Lower lobe of right lung (tissue), 2 donors: ENCODE results near the gene SLC39A11. TPM values are rescaled to one million over a fixed set of nuclear protein-coding genes. Genes with fewer than 3 reads are reported as not detected.

ENCODE experiments used
- ATAC-seq, 2 donors: fragments of 200-7000 bp; cut with Tn5 transposase; one replicate each; pipeline ENCODE4 v1.9.1; 2020 to 2022; ENCODE audit warnings: mild to moderate bottlenecking in 2 of 2, moderate library complexity in 2 of 2
- DNase-seq: peaks from one replicate; pipeline ENCODE4 v3.0.0-alpha.2; 2020
- H3K27ac ChIP-seq: fragments of 200-600 bp; one replicate; pipeline ENCODE4 v1.8.0; 2022
- H3K27me3 ChIP-seq: fragments of 200-600 bp; one replicate; pipeline ENCODE4 v1.8.0; 2022; ENCODE audit warnings: low read depth
- H3K36me3 ChIP-seq: fragments of 200-600 bp; one replicate; pipeline ENCODE4 v1.8.0; 2022; ENCODE audit warnings: mild to moderate bottlenecking
- H3K4me1 ChIP-seq: fragments of 200-600 bp; one replicate; pipeline ENCODE4 v1.8.0; 2022
- H3K4me3 ChIP-seq: fragments of 200-600 bp; one replicate; pipeline ENCODE4 v1.8.0; 2022; ENCODE audit warnings: mild to moderate bottlenecking
- H3K9me3 ChIP-seq: fragments of 200-600 bp; one replicate; pipeline ENCODE4 v1.8.0; 2022
- intact Hi-C: fragments of 100-400 bp; cut with DNase I; formaldehyde crosslinking; loops from one replicate; pipeline ENCODE4 v1.11.0; 2022
- total RNA-seq: library from RNA; stranded (reverse); fragmentation: NEBNext Ultra II Directional; extraction: Animal tissue kit (Norgen Biotek cat#: 25700); gene quantifications from one replicate; pipeline ENCODE4 v1.2.1, GENCODE V29; 2021
- TF ChIP-seq, protein P1 (sequence below): fragments of 200-600 bp; IDR thresholded peaks from one replicate; pipeline ENCODE4 v1.8.0; 2022; ENCODE audit warnings: antibody characterized with exemption, mild to moderate bottlenecking
- donor health status: DM: no; HTN: yes; CAD: no; lungs with severe emphysema.

The SLC39A11 gene
- total RNA-seq, 1 donor from 2014 or later: 39.7 TPM

DNA sequence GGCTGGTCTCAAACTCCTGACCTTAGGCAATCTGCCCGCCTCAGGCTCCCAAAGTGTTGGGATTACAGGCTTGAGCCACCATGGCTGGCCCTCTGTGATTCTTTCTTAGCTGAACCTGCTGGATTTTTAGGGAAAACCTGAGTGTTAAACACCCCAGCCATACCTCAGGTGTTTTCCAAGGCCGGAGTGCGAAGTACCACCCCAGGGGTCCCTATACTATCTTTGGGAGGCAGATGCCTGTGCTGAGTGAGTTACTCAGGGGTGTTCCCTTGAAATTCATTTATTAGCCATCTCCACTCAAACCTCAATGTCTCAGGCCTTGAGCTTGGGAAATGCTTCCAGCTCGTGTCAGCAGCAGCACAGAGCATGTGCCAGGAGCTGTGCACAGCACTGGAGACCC is 432.7 kb downstream of the SLC39A11 start:
- intact Hi-C loops: no loop called here
- H3K36me3 ChIP-seq: no peaks in the 10 kb centered on the region
- H3K27ac ChIP-seq: no peak overlapping the region
- no peak overlapping the region for H3K4me3 ChIP-seq
- no peaks in the 10 kb centered on the region for H3K27me3 ChIP-seq
- no peaks in the 10 kb centered on the region for H3K4me1 ChIP-seq
- DNase-seq (no peak), ATAC-seq (no peak)
- TF ChIP-seq, protein P1, sequence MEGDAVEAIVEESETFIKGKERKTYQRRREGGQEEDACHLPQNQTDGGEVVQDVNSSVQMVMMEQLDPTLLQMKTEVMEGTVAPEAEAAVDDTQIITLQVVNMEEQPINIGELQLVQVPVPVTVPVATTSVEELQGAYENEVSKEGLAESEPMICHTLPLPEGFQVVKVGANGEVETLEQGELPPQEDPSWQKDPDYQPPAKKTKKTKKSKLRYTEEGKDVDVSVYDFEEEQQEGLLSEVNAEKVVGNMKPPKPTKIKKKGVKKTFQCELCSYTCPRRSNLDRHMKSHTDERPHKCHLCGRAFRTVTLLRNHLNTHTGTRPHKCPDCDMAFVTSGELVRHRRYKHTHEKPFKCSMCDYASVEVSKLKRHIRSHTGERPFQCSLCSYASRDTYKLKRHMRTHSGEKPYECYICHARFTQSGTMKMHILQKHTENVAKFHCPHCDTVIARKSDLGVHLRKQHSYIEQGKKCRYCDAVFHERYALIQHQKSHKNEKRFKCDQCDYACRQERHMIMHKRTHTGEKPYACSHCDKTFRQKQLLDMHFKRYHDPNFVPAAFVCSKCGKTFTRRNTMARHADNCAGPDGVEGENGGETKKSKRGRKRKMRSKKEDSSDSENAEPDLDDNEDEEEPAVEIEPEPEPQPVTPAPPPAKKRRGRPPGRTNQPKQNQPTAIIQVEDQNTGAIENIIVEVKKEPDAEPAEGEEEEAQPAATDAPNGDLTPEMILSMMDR: no peak
- no peaks in the 10 kb centered on the region for H3K9me3 ChIP-seq

DNA sequence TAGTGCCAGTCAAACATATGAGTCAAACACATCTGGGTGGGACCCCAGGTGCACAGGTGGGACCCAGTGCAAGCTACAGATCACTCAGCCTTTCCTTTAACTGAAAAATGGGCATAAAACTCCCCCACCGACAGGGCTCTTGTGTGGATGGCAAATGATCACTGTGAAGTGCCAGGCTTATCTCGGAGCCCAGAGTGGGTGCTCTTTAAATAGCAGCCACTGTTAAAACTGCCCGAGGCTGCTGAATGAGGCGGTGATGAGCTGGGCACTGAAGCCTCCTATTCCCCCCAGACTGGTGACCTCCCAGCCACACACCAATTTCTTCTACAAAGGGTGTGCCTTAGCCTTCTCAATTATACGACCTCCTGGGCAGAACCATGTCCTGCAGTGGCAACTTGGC is 433.8 kb downstream of the SLC39A11 start:
- no peak overlapping the region for H3K4me3 ChIP-seq
- DNase-seq: no peak
- TF ChIP-seq, protein P1: no peak
- H3K36me3 ChIP-seq: no peaks in the 10 kb centered on the region
- intact Hi-C loops: no loop called here
- no peaks in the 10 kb centered on the region for H3K9me3 ChIP-seq
- no peak for ATAC-seq
- H3K27me3 ChIP-seq: no peaks in the 10 kb centered on the region
- H3K27ac ChIP-seq: no peak overlapping the region
- no peaks in the 10 kb centered on the region for H3K4me1 ChIP-seq

DNA sequence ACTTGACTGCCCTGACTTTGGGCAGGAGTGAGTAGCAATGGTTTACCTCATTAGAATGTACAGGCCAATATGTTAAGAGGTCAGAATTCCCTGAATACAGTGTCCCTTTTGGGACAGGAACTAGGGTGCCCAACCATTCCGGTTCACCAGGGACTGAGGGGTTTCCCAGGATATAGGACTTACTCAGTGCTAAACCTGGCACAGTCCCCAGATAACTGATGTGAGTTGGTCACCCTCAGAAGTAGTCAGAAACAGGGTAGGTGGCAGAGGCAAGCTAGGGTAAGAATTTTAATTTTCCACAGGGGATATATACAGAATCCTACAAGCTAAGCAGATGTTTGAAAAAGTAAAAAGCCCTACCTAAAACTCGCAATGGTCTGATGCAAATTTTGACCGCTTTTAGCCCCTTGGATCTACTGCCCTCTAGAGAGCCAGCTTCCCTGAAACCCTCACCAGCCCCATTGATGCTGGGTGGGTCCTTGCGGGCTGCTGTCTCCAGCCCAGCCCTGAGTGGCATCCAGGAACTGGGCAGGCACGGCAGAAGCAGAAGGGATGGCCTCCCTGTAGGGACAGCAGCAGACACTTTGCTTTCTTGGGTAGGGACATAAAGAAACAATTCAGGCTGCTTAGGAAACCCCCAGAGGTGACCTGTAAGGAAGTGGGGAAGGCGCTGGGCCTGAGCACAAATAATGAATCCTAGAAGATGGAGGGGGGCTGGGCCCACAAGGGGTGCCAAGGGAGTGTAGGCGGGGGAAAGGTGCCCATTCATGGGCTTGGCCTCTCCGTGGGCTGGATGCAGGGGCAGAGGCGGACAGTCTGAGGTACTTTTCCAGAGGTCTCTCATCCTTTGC is 434.8 kb downstream of the SLC39A11 start:
- no peaks in the 10 kb centered on the region for H3K4me1 ChIP-seq
- intact Hi-C loops: no loop called here
- no peaks in the 10 kb centered on the region for H3K36me3 ChIP-seq
- H3K27me3 ChIP-seq: no peaks in the 10 kb centered on the region
- ATAC-seq (no peak), DNase-seq (no peak)
- H3K27ac ChIP-seq: no peak overlapping the region
- TF ChIP-seq, protein P1: no peak
- H3K4me3 ChIP-seq: no peak overlapping the region
- H3K9me3 ChIP-seq: no peaks in the 10 kb centered on the region

DNA sequence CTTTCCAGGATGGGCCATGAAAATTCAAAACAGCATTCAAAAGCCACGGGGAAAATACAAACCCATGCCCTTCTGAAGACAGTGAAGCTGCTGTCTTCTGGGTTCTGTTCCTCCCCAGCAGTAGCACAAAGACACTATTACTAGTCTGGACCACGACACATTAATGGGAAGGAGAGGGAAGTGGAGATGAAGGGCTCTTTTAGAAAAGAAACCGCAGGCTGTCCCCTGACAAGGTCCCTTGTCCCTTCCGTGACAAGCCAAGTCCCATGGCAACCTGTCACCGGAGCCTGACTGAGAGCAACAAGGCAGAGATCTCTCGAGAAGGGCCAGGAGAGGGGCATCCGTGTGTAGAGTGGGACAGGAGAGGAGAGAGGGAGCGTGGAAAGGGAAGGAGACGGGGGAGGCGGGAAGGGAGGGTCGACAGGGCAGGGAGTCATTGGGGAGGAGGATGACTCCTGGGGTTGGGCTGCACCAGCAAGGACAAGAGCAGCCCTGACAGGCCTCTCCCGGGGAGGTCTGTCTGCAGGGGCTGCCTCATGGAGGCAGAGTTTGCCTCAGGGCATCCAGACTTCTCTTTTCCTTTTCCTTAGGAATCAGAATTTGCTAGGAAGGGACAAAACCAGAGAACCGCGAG is 436.2 kb downstream of the SLC39A11 start:
- intact Hi-C loops: no loop called here
- no peaks in the 10 kb centered on the region for H3K9me3 ChIP-seq
- no peaks in the 10 kb centered on the region for H3K4me1 ChIP-seq
- H3K4me3 ChIP-seq: no peak overlapping the region
- DNase-seq (no peak), ATAC-seq (no peak)
- no peak overlapping the region for H3K27ac ChIP-seq
- H3K27me3 ChIP-seq: no peaks in the 10 kb centered on the region
- TF ChIP-seq, protein P1: no peak
- H3K36me3 ChIP-seq: no peaks in the 10 kb centered on the region

DNA sequence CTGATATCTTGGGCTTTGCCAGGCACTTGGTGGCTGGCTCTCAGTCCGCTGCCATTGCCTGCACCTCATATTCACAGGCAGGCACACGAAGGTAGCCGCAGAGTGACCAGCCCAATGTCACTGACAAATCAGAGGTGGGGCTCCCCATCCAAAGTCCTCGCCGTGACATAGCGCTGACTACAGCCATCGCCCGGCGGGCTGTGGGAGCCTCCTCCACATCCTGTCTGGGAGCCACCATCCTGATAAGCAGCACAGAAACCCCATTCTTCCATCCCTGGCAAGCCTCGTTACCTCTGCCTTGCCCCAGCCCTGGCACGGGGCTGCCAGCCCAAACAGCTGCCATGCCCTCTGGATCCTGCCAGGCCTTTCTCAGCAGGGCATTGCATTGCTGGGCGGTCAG is 437.8 kb downstream of the SLC39A11 start:
- no peaks in the 10 kb centered on the region for H3K36me3 ChIP-seq
- H3K27ac ChIP-seq: no peak overlapping the region
- no peak overlapping the region for H3K4me3 ChIP-seq
- H3K27me3 ChIP-seq: no peaks in the 10 kb centered on the region
- H3K4me1 ChIP-seq: no peaks in the 10 kb centered on the region
- TF ChIP-seq, protein P1: no peak
- no peaks in the 10 kb centered on the region for H3K9me3 ChIP-seq
- DNase-seq: no peak
- no peak for ATAC-seq
- intact Hi-C loops: no loop called here
